NCI-H2107 treated with DMSO at 0.1 percent for 48 hours (cell line): ENCODE measurements around the gene ARHGAP31.
"Not testable (repeated sequence)": the region's sequence is repeated elsewhere in the genome, so short reads cannot be mapped to it uniquely, and the experiment has no call there.

ENCODE experiments used
- DNase-seq: peaks from one replicate; lab custom pipeline; 2025; ENCODE audit not compliant: unreplicated experiment; lab: John Stamatoyannopoulos, UW

Gene ARHGAP31

GRCh38 chr3:119318876-119319275 is 24.7 kb downstream of the ARHGAP31 start:
- DNase-seq, result no peak

DNA sequence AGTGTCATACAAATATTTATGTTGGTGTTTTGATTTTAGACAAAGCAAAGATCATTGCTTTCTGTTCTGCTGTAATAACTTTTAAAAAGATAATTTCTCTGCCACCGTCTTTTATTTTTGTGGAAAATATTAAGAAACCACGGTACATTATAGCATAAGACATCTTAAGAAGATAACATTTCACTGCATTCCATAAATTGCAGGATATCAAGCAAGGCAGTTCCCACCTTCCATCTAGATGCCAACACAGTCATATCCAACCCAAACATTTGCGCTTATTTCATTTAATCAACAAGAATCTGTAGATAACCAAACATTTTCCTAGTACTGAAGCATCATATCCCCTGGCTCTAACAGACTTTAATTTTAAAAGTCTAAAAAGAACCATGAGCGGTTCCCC is 25.1 kb downstream of the ARHGAP31 start:
- DNase-seq, result no peak

DNA sequence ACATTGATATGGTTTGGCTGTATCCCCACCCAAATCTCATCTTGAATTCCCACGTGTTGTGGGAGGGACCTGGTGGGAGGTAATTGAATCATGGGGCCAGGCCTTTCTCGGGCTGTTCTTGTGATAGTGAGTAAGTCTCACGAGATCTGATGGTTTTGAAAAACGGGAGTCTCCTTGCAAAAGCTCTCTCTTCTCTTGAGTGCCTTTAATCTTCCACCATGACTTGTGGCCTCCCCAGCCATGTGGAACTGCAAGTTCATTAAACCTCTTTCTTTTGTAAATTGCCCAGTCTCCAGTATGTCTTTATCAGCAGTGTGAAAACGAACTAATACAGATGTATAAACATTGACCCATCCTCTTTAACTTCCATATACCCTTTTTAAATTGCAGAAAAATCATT is 26.6 kb downstream of the ARHGAP31 start:
- not testable (repeated sequence) for DNase-seq

GRCh38 chr3:119322021-119322834 is 28.0 kb downstream of the ARHGAP31 start:
- DNase-seq, result no peak

DNA sequence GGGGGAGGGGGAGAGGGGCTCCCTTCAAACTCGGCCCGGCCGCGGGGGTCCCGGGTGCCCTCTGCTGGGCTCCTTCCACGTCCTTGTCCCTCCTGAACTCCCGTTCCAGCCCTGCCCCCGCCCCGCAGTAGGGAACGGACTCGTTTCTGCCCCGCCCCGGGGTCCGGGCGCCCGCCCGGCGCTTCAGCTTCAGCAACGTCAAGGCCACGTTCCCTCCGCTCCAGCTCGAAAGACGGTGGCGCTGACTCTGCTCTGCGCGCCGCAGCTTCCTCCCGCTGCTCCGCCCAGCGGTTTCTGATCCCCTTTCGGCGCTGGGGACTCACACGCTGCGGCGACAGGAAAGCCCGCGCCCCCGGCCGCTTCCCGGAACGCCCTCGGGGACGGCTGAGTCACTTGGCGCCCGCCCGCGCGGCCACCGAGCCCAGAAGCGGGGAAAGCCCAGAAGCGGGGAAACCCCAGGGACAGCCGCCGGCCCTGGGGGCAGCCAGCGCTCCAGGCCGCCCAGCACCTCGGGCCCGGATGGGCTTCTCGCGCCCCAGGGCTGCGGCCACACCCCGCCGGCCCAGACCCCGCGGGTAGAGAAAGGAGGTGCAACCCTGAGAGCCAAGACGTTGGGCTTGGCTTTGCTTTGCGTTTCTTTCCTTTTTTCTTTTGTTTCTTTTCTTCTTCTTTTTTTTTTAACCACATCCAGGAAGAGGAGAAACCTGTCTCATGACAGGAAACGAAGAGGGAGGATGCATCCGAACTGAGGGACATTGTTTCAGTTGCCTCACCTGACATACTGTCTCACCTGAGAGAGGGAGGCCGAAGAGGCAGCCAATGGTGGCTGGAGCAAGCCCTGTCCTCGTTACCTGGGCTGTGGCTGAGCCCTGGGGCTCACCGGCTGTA is 28.9 kb downstream of the ARHGAP31 start:
- DNase-seq, result peak; percentile 22

DNA sequence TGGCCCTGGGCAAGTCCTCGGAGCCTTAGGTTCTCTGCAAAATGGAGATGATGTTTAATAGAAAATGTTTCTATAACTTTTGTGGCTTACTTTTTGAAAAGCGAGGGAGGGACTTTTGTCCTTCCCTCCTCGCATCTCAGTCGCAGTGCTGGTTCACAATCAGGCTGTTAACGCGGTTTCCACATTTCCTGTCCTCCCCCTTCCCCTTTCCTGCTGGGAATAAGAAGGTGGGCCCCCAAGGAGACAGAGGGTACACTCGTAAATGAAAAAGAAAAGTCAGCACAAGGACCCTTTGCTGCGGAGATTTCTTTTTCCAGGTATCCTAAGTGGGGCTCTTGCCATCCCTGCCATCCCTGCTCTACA is 29.5 kb downstream of the ARHGAP31 start:
- DNase-seq, result no peak

- no peak for DNase-seq
Measured at GRCh38 chr3:119324899-119325298, 30.7 kb downstream of the ARHGAP31 start.

DNA sequence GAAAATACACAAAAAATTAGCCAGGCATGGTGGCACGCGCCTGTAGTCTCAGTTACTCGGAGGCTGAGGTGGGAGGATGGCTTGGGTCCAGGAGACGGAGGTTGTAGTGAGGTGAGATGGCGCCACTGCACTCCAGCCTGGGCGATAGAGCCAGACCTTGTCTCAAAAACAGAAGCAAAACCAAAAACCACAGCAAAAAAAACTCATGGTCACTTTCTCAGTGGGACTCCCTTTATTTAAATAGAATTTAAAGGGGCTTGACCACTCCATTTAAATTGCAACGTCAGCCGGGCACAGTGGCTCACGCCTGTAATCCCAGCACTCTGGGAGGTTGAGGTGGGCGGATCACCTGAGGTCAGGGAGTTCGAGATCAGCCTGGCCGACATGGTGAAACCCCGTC is 32.8 kb downstream of the ARHGAP31 start:
- no peak for DNase-seq

DNA sequence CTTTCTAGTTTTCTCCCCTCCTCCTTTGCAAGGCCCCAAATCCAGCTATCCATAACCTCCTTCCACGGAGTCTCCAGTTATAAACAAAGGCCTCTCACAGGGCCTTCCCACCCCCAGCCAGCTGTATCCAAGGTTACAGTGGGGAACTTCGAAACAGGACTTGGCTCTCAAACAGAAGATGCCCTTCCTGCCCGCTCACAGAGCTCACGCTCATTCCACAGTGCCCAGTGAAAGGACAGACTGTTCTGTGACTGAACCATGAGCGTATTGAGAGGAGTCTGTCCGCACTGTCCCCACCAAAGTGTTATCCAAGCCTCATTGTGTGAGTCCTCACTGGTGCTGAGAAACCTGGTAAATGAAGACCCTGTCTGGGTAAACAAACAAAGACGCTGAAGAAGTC is 35.4 kb downstream of the ARHGAP31 start:
- DNase-seq, result no peak

- no peak for DNase-seq
Measured at GRCh38 chr3:119330181-119330580, 36.0 kb downstream of the ARHGAP31 start.

DNA sequence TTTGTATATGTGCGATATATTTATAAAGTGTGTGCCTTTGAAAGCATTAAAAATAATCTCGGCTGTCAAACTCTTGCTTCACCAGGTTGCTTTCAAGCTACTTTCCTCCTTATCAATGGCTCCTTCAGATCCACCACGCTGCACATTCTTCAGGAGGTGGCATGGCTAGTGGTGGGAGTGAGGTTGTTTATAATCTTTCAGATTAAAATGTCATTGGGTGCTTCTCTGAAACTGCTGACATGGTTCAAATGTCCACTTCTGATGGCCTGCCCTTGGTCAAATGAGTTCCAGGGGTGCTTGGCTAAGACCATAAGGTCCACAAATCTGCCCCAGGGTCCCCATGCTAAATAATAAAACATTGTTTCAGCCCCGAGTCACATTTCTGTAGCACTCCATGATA is 36.7 kb downstream of the ARHGAP31 start:
- DNase-seq, result no peak

GRCh38 chr3:119331661-119332060 is 37.5 kb downstream of the ARHGAP31 start:
- DNase-seq, result no peak

DNA sequence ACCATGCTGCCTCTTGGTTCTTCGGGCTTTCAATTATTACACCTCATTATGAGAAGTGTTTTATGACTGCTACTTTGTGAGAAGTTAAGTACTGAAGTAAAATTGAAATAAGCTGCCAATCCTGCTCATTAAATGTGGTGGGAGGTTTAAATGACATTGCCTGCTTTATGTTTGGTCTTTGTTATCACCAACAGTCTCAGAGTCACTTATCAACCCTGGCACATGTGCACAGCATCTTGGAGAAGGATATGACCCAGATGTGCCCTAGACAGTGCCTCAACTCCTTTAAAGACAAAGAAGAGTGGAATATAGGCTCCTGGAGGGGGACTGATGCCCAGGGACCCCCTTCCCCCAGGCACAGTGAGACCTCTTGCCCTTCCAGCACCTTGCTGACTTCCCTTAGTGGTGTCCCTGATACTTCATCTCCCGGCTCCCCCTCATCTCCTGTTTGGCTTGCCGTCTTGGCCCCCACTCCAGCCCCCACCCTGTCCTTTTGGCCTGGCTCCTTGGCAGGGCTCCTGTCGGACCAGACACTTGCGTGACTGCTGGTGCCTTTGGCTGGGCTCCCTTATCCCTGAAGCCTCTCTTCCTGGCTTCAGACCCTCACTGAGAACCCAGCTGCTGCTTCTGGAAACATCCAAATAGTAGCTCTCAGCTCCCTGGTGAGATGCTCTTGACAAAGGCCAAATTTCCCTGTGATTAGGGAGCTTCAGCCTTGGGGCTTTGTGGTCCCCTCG is 39.8 kb downstream of the ARHGAP31 start:
- DNase-seq, result no peak

DNA sequence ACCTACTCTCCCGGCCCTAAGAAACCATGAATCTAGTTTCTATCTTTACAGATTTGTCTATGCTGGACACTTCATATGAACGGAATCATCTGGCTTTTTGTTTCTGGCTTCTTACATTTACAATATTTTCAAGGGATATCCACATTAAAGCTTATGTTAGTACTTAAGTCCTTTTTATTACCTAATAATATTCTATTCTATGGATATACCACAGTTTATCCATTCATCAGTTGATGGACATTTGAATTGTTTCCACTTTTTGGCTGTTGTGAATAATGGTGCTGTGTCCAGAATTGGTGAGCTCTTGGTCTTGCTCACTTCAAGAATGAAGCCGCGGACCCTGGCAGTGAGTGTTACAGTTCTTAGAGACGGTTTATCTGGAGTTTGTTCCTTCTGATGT is 42.6 kb downstream of the ARHGAP31 start:
- no peak for DNase-seq

- DNase-seq, result not testable (repeated sequence)
Measured at GRCh38 chr3:119337407-119337806, 43.2 kb downstream of the ARHGAP31 start.

DNA sequence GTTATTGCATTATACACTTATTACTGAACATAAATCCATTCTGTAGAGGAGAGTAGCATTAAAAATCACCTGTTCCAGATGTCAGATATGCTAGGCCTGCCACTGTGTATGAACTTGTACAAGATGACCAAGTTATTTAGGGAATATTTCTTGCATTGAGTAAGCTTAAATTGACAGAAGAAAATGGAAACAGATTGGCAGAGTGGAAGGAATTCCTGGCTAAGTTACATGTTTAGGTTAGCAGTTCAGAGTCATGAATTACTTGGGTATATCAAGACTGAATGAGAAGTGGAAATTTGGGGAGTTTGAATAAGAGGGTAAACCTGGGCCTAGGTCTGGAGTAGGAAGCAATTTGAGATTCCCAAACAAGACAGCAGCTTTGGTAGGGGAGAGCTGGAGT is 44.6 kb downstream of the ARHGAP31 start:
- no peak for DNase-seq

- DNase-seq, result no peak
Measured at GRCh38 chr3:119340014-119340413, 45.8 kb downstream of the ARHGAP31 start.

DNA sequence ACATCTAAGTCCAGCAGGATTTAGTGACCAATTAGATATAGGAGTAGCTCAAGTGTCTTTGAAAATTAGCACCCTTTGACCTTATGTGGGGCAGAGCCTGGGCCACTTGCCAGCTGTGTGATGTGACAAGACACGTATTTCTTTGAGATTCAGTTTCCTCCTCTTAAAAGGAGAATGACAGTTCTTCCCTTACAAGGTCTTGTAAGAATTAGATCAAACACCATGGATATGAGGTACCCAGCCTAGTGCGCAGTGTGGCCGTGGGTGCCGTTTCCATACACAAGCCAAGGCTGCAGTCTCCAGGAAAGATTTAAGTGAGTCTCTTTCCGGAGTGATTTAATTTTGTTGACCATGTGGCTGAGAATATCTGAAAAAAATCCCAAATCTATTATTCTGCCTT is 46.3 kb downstream of the ARHGAP31 start:
- DNase-seq, result no peak

DNA sequence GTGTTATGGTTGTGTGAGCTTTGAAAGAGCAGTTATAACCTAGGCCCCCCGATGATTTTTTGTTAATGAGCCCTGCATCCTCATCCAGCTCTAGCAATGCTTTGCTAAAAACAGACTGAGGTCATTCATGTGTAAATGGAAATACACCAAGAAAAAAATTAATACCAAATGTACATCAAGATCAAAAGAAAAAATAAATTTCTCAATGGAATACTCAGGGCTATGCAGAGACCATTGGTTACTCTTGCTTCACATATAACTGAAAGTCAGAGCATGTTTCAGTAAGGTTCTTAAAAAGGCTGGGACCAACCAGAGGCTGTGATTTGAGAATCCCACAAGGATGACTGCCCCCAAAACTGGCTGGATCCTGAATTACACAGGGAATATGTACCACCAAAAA is 48.0 kb downstream of the ARHGAP31 start:
- no peak for DNase-seq

- no peak for DNase-seq
Measured at GRCh38 chr3:119343719-119344118, 49.5 kb downstream of the ARHGAP31 start.

- no peak for DNase-seq
Measured at GRCh38 chr3:119346076-119346496, 51.9 kb downstream of the ARHGAP31 start.

GRCh38 chr3:119347036-119347435 is 52.9 kb downstream of the ARHGAP31 start:
- no peak for DNase-seq
